ENCODE data around the gene ZNF710. TPM values are rescaled to one million over a fixed set of nuclear protein-coding genes. Genes with fewer than 3 reads are reported as not detected.

ZNF710 gene
- total and polyA plus RNA-seq, 2 experiments from 2014 or later: 15.9 to 18.2 TPM

DNA sequence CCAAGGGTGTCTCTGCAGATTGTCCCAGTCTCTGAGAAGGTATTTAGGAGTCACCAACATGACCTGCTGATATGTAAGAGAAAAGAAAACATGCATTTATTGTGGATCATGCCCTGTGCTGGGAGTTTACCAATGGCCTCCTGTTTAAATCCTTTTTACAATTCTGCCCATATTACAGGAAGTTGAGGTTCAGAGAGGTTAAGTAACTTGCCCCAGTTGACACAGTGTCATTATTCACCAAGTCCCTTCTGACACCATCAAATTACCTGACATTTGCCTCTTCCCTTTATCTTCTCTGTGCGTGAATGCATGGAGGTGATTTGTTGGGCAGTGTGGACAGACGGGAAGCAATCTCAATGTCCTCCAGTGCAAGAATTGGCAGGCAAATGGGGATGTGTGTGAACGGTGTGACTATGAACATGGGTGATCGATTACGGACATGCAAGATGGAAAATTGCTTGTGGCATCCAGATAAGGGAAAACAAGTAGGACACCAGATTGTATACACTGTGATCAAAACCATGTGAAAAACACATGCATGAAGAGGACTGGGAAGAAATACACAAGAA, 27.3 kb downstream of the ZNF710 start (continued):
- no peak for TF ChIP-seq ZNF462 (CRISPR knock-in tag; IDR thresholded peaks at IDR 0.05)
- no peak for TF ChIP-seq STAT1 (IDR thresholded peaks at IDR 0.05; ENCODE audit: unreplicated experiment)
- TF ChIP-seq CTCF (conservative IDR thresholded peaks at IDR 0.05; ENCODE audit: low read depth in 2 of 2): no peak
- no peak for TF ChIP-seq EZH2 (IDR thresholded peaks at IDR 0.05; ENCODE audit: low read depth, unreplicated experiment)

DNA sequence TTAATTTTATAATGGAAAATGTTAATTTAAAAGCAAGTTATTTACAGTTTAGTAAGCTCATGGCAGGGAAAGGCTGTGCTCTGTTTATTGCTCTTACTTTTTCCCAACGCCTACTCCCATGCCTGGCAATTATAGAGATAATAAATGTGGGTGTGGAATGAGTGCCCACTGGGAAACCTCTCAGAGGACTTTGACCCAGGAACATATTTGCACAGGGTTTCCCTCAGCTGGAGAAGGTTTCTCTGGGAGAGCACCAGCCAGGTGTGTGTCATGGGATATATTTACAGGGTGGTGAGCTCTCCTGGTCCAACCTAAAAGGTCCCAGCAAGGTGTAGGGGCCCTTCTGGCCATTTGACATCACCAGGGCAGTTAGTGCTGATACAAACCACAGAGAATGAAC, 27.9 kb downstream of the ZNF710 start:
- no peak overlapping the region for H3K4me3 ChIP-seq
- H3K27me3 ChIP-seq (ENCODE audit: insufficient read depth): no peaks in the 10 kb centered on the region
- DNase-seq (ENCODE audit: low spot score) (no peak), ATAC-seq (no peak)
- Mint-ChIP-seq H3K9me3 (no peaks in the 10 kb centered on the region; the same call in 2 of the 3 replicates), H3K4me3 (no peak overlapping the region), H3K36me3 (ENCODE audit: low read depth) (no peaks in the 10 kb centered on the region), H3K4me1 (peaks cover 35% of the 10 kb centered on the region), H3K27me3 (ENCODE audit: insufficient read depth, low read depth, poor library complexity) (peaks cover 6% of the 10 kb centered on the region), H3K27ac (no peak overlapping the region)
- H3K79me2 ChIP-seq (replicated peaks; ENCODE audit: insufficient read depth): peaks cover 23% of the 10 kb centered on the region
- no peaks in the 10 kb centered on the region; the same call in 1 of the 2 replicates for H4K20me1 ChIP-seq (replicated peaks; ENCODE audit: insufficient read depth)
- H3K36me3 ChIP-seq (ENCODE audit: insufficient read depth): no peaks in the 10 kb centered on the region
- H3K4me1 ChIP-seq (ENCODE audit: insufficient read depth): peaks cover 35% of the 10 kb centered on the region
- no peak overlapping the region for H3K4me2 ChIP-seq
- no peak overlapping the region for H3K27ac ChIP-seq (ENCODE audit: low read depth)
- no peaks in the 10 kb centered on the region for H3K9me2 ChIP-seq (ENCODE audit: insufficient read depth)
- 0 out of 2 replicates have a peak, but pooled peaks cover 4% of the 10 kb centered on the region for H3F3A ChIP-seq (replicated peaks; ENCODE audit: low read depth)
- H2AFZ ChIP-seq: no peak overlapping the region
- no peak for TF ChIP-seq STAT1 (IDR thresholded peaks at IDR 0.05; ENCODE audit: unreplicated experiment)
- TF ChIP-seq NANOG (IDR thresholded peaks at IDR 0.05; ENCODE audit: borderline replicate concordance): no peak
- no peak for TF ChIP-seq EZH2 (IDR thresholded peaks at IDR 0.05; ENCODE audit: low read depth, unreplicated experiment)
- no peak for TF ChIP-seq CREB1 (CRISPR knock-in tag; IDR thresholded peaks at IDR 0.05; ENCODE audit: low read depth)
- TF ChIP-seq, protein P1, sequence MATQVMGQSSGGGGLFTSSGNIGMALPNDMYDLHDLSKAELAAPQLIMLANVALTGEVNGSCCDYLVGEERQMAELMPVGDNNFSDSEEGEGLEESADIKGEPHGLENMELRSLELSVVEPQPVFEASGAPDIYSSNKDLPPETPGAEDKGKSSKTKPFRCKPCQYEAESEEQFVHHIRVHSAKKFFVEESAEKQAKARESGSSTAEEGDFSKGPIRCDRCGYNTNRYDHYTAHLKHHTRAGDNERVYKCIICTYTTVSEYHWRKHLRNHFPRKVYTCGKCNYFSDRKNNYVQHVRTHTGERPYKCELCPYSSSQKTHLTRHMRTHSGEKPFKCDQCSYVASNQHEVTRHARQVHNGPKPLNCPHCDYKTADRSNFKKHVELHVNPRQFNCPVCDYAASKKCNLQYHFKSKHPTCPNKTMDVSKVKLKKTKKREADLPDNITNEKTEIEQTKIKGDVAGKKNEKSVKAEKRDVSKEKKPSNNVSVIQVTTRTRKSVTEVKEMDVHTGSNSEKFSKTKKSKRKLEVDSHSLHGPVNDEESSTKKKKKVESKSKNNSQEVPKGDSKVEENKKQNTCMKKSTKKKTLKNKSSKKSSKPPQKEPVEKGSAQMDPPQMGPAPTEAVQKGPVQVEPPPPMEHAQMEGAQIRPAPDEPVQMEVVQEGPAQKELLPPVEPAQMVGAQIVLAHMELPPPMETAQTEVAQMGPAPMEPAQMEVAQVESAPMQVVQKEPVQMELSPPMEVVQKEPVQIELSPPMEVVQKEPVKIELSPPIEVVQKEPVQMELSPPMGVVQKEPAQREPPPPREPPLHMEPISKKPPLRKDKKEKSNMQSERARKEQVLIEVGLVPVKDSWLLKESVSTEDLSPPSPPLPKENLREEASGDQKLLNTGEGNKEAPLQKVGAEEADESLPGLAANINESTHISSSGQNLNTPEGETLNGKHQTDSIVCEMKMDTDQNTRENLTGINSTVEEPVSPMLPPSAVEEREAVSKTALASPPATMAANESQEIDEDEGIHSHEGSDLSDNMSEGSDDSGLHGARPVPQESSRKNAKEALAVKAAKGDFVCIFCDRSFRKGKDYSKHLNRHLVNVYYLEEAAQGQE (IDR thresholded peaks at IDR 0.05; ENCODE audit: unreplicated experiment): no peak
- TF ChIP-seq, protein P2, sequence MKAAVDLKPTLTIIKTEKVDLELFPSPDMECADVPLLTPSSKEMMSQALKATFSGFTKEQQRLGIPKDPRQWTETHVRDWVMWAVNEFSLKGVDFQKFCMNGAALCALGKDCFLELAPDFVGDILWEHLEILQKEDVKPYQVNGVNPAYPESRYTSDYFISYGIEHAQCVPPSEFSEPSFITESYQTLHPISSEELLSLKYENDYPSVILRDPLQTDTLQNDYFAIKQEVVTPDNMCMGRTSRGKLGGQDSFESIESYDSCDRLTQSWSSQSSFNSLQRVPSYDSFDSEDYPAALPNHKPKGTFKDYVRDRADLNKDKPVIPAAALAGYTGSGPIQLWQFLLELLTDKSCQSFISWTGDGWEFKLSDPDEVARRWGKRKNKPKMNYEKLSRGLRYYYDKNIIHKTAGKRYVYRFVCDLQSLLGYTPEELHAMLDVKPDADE (IDR thresholded peaks at IDR 0.05): no peak
- no peak for TF ChIP-seq CTCF (conservative IDR thresholded peaks at IDR 0.05; ENCODE audit: low read depth in 2 of 2)
